Measurements from ENCODE around the gene TAS1R1.
"Not testable (repeated sequence)": the region's sequence is repeated elsewhere in the genome, so short reads cannot be mapped to it uniquely, and the experiment has no call there.

The TAS1R1 gene

GRCh38 chr1:6519935-6520671 is 35.0 kb upstream of the TAS1R1 start:
- in situ Hi-C loops (cut with MboI; ENCODE audit: low sequenced_read_pairs) = no loop called here

GRCh38 chr1:6521536-6521935 is 33.6 kb upstream of the TAS1R1 start:
- in situ Hi-C loops (cut with MboI; ENCODE audit: low sequenced_read_pairs) = no loop called here

- in situ Hi-C loops (cut with MboI; ENCODE audit: low sequenced_read_pairs) = no loop called here
Measured at GRCh38 chr1:6523566-6523965, 31.5 kb upstream of the TAS1R1 start.

- in situ Hi-C loops (cut with MboI; ENCODE audit: low sequenced_read_pairs) = no loop called here
Measured at GRCh38 chr1:6526316-6526715, 28.8 kb upstream of the TAS1R1 start.

- in situ Hi-C loops (cut with MboI; ENCODE audit: low sequenced_read_pairs) = no loop called here
Measured at GRCh38 chr1:6528492-6528891, 26.6 kb upstream of the TAS1R1 start.

GRCh38 chr1:6530504-6531160 is 24.5 kb upstream of the TAS1R1 start:
- in situ Hi-C loops (cut with MboI; ENCODE audit: low sequenced_read_pairs) = no loop called here

- in situ Hi-C loops (cut with MboI; ENCODE audit: low sequenced_read_pairs) = no loop called here
Measured at GRCh38 chr1:6531996-6532395, 23.1 kb upstream of the TAS1R1 start.

GRCh38 chr1:6534248-6534822 is 20.8 kb upstream of the TAS1R1 start:
- in situ Hi-C loops (cut with MboI; ENCODE audit: low sequenced_read_pairs) = no loop called here

GRCh38 chr1:6535214-6535613 is 19.9 kb upstream of the TAS1R1 start:
- in situ Hi-C loops (cut with MboI; ENCODE audit: low sequenced_read_pairs) = no loop called here

- in situ Hi-C loops (cut with MboI; ENCODE audit: low sequenced_read_pairs) = no loop called here
Measured at GRCh38 chr1:6536291-6536690, 18.8 kb upstream of the TAS1R1 start.

GRCh38 chr1:6538956-6539355 is 16.2 kb upstream of the TAS1R1 start:
- in situ Hi-C loops (cut with MboI; ENCODE audit: low sequenced_read_pairs) = no loop called here

GRCh38 chr1:6544831-6545230 is 10.3 kb upstream of the TAS1R1 start:
- in situ Hi-C loops (cut with MboI; ENCODE audit: low sequenced_read_pairs) = no loop called here

- in situ Hi-C loops (cut with MboI; ENCODE audit: low sequenced_read_pairs) = no loop called here
Measured at GRCh38 chr1:6545276-6546112, 9.6 kb upstream of the TAS1R1 start.

GRCh38 chr1:6546326-6546725 is 8.8 kb upstream of the TAS1R1 start:
- in situ Hi-C loops (cut with MboI; ENCODE audit: low sequenced_read_pairs) = no loop called here

GRCh38 chr1:6547301-6547700 is 7.8 kb upstream of the TAS1R1 start:
- in situ Hi-C loops (cut with MboI; ENCODE audit: low sequenced_read_pairs) = no loop called here

GRCh38 chr1:6554031-6554906 is 838 bp upstream of the TAS1R1 start, which contains the start of gene NOL9:
Gene NOL9 (minus strand): TSS chr1:6554513. CDS start chr1:6554502, 11 bp downstream.
- in situ Hi-C loops (cut with MboI; ENCODE audit: low sequenced_read_pairs) = no loop called here

- in situ Hi-C loops (cut with MboI; ENCODE audit: low sequenced_read_pairs) = no loop called here
Measured at GRCh38 chr1:6557597-6557996, 2.5 kb downstream of the TAS1R1 start.

GRCh38 chr1:6559161-6559560 is 4.1 kb downstream of the TAS1R1 start:
- in situ Hi-C loops (cut with MboI; ENCODE audit: low sequenced_read_pairs) = not testable (repeated sequence)

GRCh38 chr1:6560267-6560666 is 5.2 kb downstream of the TAS1R1 start:
- in situ Hi-C loops (cut with MboI; ENCODE audit: low sequenced_read_pairs) = no loop called here

- in situ Hi-C loops (cut with MboI; ENCODE audit: low sequenced_read_pairs) = no loop called here
Measured at GRCh38 chr1:6569033-6569432, 13.9 kb downstream of the TAS1R1 start.

Data from HL-60/S4 (cell line).